Activated CD8-positive, alpha-beta memory T cell treated with anti-CD3 and anti-CD28 coated beads, Interleukin-2, amount 50 U/mL, for 1 hour (primary cell): ENCODE data around the gene KNL1.
"Not testable (repeated sequence)": the region's sequence is repeated elsewhere in the genome, so short reads cannot be mapped to it uniquely, and the experiment has no call there.

Experiments
- DNase-seq: peaks from one replicate; pipeline ENCODE4 v3.0.0-alpha.2; 2020; ENCODE audit errors: extremely low read depth

KNL1 gene, protein sequence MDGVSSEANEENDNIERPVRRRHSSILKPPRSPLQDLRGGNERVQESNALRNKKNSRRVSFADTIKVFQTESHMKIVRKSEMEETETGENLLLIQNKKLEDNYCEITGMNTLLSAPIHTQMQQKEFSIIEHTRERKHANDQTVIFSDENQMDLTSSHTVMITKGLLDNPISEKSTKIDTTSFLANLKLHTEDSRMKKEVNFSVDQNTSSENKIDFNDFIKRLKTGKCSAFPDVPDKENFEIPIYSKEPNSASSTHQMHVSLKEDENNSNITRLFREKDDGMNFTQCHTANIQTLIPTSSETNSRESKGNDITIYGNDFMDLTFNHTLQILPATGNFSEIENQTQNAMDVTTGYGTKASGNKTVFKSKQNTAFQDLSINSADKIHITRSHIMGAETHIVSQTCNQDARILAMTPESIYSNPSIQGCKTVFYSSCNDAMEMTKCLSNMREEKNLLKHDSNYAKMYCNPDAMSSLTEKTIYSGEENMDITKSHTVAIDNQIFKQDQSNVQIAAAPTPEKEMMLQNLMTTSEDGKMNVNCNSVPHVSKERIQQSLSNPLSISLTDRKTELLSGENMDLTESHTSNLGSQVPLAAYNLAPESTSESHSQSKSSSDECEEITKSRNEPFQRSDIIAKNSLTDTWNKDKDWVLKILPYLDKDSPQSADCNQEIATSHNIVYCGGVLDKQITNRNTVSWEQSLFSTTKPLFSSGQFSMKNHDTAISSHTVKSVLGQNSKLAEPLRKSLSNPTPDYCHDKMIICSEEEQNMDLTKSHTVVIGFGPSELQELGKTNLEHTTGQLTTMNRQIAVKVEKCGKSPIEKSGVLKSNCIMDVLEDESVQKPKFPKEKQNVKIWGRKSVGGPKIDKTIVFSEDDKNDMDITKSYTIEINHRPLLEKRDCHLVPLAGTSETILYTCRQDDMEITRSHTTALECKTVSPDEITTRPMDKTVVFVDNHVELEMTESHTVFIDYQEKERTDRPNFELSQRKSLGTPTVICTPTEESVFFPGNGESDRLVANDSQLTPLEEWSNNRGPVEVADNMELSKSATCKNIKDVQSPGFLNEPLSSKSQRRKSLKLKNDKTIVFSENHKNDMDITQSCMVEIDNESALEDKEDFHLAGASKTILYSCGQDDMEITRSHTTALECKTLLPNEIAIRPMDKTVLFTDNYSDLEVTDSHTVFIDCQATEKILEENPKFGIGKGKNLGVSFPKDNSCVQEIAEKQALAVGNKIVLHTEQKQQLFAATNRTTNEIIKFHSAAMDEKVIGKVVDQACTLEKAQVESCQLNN (N-terminal part only)

DNA sequence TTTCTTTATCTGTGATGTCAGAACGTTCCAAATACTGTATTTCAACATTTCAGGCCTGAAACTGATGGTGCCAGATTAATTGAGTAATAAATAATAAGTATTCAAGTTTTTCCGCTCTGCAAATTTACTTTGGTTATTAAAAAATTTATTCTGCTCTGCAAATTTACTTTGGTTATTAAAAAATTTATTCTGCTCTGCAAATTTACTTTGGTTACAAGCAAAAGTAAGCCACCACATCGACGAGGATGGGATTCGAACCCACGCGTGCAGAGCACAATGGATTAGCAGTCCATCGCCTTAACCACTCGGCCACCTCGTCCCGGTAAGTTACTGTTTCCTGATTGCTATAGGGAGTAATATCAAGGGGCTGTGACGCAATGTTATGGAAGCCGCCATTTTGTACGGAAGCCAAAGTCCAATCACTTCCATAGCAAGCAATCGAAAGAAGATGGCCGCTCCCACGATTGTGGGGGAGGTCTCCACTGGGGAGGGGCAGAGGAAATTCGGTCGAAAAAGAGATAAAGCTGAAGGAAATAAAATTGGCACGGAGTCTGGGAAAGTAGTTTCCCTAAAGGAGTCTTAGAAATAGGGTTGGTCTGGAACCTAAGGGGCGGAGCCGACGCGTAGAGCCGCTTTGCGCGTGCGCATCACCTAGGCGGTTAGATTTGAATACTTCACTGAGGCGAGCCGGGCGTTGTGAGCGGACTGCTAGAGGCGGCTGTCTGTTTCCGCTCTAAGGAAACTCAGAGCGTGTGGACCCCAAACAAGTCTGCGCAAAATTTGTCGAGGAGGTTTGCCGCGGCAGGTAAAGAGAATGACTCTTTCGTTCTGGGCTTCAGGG, at the start of gene KNL1:
Gene KNL1 (plus strand): TSS at position 662 of the 841 bp plus-strand sequence. CDS start 8,683 bp downstream, outside the sequence.
- DNase-seq = peak; percentile 69

DNA sequence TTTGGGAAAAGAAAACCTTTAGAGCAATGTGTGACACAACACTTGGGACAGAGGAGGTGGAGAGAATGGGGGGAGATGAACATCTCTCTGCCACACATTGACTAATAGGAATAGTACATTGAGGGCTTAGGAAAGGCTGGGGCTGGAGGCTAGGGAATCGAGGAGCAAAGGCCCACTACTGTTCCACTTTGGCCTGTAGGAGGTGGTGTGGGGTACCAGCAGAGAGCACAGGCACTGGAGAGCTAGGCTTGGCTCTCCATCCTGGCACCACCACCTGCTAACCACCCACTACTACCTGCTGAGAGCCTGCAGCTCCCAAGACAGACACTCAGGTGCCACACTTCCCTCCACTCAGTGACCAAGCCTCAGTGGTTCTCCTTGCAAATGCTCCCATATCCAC, 48.6 kb upstream of the KNL1 start:
- no peak for DNase-seq

DNA sequence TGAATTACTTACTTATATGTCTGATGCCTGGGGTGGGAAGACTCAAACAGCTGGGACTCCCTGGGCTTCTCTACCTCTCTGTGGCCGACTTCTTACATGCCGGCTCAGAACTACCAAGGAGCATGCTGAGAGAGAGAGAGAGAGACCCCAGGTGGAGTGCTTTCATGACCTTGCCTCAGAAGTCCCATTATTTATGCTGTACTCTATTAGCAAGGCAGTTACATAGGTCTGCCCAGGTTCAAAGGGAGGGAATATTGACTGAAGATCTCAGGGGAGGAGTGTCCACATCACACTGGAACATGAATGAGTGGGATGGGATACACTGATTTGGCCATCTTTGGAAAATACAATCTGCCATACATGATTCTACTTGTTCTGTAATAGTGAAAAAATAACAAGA, 45.4 kb upstream of the KNL1 start:
- no peak for DNase-seq

DNA sequence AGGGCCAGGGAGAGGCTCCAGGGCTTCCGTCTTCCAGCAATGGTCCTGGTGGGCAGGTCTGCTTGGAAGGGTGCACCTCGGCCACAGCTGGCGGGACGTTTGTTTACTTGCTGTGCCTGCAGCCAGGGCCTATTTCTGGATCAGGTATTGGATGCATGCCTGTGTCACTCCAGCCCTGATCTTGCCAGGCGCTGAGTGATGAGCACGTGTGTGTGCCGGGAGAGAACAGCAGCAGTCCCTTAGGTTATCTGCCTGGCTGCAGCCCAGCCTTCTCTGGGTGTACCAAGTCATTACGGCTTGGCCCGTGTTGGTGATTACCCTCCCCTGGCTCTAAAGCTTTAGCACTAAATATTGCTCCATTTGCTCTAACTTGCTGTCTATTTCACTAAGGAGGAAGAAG, 44.2 kb upstream of the KNL1 start:
- no peak for DNase-seq

DNA sequence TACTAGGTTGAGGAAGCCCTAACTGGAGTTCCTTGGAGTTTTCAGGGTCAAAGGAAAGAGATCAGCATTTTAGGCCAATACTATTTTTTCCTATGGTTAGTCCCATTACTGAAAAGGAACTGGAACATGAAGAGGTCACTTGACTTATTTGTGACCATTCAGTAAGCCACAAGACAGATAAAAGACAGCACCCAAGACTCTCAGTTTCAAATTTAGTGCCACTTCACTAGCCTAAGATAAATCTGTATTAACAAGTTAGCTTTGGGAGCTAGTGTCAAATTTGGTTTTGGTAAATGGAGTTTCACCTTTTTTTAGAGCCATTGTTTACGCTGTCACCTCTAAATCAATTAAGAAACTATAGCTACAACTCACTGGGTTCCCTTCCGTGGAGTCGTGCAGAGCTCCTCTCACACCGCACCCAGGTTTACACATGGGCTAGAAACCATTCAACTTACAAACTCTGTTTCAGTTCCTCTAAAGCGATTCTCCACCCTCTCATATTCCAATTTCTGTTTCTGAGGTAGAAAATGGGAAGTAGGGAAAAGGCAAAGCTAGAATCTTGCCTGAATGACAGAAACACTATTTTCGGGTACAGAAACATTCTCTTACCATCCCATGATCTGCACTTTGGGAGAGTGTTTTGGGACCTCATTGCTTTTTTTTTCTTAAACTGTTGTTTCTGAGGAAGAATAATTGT, 43.6 kb upstream of the KNL1 start:
- no peak for DNase-seq

DNA sequence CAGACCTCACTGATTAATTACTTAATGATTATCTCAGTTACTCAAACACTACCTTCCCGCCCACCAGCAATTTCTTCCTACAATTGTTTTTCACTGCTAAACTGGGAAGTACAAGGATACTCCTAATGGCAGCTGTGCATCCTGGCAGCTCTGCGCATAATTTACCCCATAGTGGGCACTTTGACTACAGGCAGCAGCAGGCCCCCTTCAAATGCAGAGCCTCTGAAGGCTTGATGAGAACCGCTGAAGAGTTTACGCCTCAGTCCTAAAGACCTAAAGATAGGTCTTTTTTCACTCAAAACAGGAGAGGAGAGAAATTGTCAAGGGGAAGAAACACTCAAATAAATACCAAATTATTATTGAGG, 39.9 kb upstream of the KNL1 start:
- DNase-seq = no peak

DNA sequence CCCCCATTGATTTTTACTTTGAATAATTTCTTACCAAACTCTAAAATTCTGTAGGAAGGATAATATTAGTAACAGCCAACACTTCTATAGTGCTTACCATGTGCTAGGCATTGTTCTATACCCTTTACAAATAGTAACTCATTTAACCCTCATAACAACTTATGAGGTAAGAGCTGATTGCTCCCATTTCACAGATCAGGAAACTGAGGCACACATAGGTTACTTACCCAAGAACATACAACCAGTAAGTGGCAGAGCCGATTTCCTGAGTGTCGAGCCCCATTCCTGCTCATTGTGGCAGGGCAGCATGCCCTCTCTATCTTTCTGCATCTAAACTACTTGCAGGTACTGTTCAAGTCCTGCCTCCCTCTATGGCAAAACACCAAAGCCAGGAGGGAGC, 38.2 kb upstream of the KNL1 start:
- DNase-seq = no peak

DNA sequence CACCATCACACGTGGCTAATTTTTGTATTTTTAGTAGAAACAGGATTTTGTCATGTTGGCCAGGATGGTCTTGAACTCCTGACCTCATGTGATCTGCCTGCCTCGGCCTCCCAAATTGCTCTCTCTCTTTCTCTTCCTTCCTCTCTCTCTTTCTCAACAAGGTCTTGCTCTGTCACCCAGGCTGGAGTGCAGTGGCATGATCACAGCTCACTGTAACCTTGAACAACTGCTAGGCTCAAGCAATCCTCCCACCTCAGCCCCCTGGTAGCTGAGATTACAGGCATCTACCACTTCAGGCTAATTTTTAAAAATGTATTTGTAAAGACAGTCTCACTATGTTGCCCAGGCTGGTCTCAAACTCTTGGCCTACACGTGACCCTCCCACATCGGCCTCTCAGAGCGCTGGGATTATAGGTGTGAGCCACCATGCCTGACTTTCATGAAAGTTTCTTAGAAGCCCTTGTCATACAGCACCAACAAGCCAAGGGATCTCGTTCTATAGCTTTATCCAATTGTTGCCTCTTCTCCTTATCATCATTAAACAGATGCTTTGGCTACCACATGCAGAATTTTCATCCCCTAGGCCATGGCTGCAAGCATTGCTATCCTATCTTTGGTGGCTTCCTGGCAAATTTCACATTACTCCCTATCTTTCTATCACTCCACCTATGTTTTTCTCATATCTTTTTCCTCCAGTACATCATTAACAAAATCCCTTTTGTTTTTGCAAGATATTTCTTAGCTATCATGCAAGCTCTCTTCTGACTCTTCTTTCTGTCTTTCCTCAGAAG, 34.9 kb upstream of the KNL1 start:
- DNase-seq = no peak

DNA sequence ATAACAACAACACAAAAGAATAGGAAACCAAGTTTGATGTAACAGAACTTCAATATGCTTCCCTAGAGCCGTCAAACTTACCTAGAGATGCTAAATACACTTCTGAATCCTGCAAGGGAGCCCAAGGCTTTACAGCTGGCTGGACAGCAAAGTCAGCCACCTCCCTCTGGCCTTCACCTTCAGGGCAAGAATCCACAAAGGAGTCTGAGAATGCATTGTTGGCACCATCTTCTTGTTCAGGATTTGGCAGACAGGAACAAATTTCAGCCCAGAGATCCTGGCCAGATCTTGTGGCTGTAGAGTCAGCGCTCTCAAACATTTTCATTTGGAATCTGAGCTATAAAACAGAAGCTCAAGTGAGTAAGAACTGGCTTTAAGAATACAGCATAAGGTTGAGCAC, 31.4 kb upstream of the KNL1 start:
- no peak for DNase-seq

DNA sequence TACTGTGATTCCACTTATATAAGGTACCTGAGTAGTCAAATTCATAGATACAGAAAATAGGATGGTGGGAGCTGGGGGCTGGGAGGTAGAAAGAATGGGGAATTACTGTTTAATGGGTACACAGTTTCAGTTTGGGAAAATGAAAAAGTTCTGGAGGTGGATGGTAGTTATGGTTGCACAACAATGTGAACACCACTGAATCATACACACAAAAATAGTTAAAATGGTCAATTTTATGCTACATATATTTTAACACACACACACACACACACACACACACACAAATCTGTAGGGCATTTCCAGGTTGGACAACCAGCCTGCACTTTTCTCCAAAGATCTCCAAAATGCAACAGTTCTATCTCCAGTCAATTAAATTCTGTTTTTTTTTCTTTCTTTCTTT, 30.6 kb upstream of the KNL1 start:
- DNase-seq = no peak

DNA sequence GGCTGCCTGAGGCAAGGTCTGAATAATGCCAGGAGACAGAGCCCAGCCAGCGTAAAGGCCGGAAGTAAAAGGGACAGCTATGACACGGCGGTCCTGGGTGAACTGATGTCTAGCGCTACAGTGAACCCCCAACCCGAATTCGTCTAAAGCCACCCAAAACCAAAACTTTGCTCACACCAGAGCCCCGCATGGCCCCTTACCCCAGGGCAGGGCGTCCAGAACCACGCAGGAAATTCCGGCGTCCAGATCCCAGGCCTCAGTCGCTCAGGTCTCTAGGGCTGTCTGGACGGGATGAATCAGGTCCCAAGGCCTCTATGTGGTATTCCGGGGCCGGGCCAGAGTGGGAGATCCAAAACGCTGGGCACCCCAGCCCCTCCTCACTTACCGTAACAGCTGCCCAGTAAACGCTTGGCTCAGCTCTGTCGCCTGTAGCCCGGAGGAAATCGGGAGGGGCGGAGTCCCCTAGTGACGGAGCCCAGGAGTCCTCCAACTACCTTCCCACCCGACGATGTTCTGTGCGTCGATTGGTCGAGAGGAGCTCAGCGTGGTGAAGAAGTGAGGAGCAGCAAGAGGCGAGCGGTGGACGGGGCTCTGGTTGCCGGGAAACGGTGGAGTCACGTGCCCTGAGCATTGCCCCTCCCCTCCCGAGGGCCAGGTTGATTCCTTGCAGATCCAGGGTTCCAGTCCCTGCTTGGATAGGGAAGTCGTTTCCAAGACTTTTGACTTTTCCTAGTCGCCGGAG, 29.3 kb upstream of the KNL1 start, which contains the start of gene CCDC32:
Gene CCDC32 (minus strand): TSS at position 452 of the 742 bp plus-strand sequence. CDS start 2,027 bp downstream, outside the sequence.
- peak; percentile 85 for DNase-seq

DNA sequence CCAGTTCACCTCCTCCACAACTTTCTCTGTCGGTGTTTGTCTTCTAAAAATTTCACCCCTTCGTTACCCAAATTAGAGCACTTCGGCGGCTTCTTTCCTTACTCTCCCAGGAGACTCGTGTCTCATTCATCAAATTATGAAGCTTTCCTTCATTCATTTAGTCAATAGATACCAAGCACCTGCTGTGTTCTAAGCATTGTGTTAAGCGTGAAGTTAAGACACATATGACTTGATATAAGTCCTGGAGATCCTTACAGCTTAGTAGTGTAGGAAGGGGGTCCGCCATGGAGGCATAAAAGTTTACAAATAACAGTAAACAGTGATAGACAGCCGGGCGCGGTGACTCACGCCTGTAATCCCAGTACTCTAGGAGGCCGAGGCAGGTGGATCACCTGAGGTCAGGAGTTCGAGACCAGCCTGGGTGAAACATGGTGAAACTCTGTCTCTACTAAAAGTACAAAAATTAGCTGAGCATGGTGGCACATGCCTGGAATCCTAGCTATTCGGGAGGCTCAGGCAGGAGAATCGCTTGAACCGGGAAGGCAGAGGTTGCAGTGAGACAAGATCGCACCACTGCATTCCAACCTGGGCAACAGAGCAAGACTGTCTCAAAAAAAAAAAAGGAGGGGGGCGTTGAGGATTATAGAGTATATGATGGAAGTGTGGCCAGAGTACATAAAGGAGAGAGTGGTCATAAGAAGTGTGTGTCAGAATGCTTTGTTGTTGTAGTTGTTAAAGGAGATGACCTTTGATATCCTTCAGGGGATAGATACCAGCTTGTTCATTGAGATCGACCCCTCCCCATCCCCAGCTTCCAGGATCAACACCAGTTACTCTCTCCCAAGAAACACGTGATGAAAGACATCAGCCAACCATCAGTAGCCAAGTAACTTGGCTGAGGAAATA, 28.5 kb upstream of the KNL1 start:
- DNase-seq = no peak

DNA sequence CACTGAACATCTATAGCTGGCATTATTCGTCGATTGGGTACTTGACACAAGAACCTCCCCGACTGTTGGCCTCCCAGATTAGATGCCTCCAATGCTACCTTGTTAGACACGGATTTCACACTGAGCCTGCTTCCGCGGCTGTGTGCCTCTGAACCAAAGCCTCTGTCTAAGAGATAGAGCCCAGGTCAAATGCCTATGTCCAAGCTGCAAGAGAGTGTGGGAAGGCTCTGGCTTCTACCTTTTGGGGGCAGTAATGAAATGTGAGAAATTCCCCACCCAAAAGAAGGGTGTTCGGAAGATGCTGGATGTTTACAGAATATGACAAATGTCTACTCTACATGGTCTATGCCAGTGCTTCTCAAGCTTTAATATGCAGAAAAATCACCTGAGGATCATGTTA, 26.9 kb upstream of the KNL1 start:
- no peak for DNase-seq

DNA sequence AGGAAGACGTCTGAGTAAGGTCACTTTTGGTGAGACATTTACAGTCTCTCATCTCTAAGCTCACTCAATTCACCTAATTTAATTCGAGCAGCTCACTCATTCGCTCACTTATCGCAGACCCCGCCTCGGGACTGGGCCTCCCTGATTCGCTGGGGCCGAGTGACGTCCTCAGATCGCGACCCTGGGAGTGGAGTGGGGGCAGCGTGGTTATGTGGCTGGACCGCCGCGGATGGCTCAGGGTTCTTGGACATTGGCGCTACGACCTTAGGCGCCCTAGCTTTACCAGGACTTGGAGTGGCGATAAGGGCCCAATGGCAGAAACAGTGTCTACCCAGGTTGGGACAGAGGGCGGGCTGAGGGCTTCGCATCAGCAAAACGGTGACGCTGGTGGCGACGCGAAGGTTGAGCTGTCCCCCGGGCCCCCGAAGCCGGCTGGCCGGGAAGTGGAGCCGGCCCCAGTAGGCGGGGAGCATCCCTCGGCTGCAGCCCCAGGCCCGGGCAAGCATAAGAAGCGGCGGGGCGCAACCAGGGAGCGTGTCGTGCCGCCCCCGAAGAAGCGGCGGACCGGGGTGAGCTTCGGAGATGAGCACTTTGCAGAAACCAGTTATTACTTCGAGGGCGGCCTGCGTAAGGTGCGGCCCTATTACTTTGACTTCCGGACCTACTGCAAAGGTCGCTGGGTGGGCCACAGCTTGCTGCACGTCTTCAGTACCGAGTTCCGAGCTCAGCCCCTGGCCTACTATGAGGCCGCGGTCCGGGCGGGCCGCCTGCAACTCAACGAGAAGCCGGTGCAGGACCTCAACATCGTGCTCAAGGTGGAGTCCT, 24.7 kb upstream of the KNL1 start, which contains the start of gene RPUSD2:
Gene RPUSD2 (plus strand): TSS at position 171 of the 825 bp plus-strand sequence. CDS start 39 bp downstream, at position 210.
- peak; percentile 71 for DNase-seq

DNA sequence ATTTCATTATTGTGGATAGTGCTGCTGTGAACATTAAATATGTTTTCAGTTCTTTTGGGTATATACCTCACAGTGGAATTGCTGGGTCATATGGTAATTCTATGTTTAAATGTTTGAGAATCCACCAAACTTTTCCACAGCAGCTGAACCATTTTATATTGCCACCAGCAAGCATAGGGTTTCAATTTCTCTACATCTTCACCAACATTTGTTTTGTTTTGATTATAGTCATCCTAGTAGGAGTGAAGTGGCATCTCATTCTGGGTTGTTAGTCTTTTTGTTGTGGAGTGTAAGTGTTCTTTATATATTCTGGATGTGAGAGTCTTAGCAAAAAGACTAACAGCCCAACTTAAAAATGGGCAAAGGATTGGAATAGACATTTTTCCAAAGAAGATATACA, 18.9 kb upstream of the KNL1 start:
- DNase-seq = no peak

DNA sequence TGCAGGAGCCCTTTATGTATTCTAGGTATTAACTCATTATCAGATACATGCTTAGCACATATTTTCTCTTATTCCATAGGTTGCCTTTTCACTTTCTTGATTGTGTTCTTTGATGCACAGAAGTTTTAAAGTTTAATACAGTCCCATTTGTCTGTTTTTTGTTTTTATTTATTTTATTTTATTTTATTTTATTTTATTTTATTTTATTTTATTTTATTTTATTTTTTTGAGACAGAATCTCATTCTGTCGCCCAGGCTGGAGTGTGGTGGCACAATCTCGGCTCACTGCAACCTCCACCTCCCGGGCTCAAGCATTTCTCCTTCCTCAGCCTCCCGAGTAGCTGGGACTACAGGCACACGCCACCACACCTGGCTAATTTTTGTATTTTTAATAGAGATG, 17.1 kb upstream of the KNL1 start:
- DNase-seq = not testable (repeated sequence)

DNA sequence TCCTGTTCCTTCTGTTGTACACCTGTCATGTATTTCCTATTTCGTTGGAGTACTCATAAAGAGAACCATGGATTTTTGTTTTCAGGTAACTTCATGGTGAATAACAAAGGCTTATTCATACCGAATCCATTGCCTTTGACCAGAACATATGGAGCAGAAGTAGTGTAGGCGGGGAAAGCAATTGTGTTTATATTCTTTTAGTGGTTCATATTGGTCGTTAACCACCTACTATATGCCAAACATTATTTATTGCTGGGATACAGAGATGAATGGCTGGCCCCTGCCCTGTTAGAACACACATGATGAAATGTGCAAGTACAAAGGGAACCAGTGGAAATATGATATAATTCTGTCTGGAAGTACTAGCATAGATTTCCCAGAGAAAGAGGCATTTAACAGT, 15.2 kb upstream of the KNL1 start:
- DNase-seq = no peak
